Stimulated activated CD4-positive, alpha-beta T cell treated with anti-CD3 and anti-CD28 coated beads, Interleukin-12 subunit alpha, Interleukin-12 subunit beta, amount 100 ng/mL, for 4 hours (primary cell): ENCODE results near the gene NBPF3.
"Not testable (repeated sequence)": the region's sequence is repeated elsewhere in the genome, so short reads cannot be mapped to it uniquely, and the experiment has no call there.

ENCODE experiments used
- DNase-seq: peaks from one replicate; pipeline ENCODE4 v3.0.0-alpha.2; 2020

NBPF3 gene, protein sequence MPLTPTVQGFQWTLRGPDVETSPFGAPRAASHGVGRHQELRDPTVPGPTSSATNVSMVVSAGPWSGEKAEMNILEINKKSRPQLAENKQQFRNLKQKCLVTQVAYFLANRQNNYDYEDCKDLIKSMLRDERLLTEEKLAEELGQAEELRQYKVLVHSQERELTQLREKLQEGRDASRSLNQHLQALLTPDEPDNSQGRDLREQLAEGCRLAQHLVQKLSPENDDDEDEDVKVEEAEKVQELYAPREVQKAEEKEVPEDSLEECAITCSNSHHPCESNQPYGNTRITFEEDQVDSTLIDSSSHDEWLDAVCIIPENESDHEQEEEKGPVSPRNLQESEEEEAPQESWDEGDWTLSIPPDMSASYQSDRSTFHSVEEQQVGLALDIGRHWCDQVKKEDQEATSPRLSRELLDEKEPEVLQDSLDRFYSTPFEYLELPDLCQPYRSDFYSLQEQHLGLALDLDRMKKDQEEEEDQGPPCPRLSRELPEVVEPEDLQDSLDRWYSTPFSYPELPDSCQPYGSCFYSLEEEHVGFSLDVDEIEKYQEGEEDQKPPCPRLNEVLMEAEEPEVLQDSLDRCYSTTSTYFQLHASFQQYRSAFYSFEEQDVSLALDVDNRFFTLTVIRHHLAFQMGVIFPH

DNA sequence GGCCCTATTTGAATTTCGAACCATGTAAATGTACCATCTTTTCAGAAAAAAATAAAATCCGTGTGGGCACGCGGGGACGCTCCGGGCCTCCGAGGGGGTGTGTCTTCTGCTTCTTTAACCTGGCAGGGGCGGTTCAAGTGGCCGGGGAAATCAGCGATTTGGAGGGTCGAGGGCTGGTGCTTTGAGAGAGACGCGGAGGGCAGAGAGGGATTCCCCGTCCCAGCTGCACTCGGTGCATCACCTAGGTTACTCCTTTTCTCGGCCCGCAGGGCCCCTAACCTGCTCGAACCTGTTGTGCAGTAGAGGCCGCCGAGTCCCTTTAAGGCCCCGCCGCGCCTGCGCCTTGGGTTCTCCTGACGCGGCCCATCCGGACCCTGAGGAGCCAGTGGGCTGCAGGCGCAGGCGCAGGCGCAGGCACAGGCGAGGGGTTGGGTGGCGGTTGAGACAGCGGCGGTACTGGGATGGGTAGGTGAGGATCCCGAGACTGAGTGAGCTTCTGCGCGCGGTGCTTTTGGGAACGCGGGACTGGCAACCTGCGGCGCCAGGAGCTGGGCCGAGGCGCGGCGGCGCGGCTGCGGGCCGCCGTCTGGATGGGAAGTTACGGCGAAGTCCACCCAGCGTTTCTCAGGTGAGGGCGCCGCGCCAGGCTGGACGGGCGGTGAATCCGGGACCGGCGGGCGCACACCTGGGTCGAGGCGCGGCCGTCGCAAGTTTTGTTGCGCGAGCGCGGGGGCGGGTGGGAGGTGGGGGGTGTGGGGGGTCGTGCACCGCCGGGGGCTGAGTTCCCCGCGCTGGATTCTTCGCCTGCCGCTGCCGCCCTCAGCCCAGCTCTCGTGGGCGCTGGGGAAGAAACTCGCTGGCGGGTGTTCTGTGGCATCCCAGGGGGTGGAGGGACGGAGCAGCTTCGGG, at the start of gene NBPF3:
Gene NBPF3 (plus strand): TSS at position 417 of the 909 bp plus-strand sequence. CDS start 4,950 bp downstream, outside the sequence.
- DNase-seq, result peak; percentile 86

- DNase-seq, result no peak
These were observed 48.4 kb upstream of the NBPF3 start for GRCh38 chr1:21391497-21391896.

DNA sequence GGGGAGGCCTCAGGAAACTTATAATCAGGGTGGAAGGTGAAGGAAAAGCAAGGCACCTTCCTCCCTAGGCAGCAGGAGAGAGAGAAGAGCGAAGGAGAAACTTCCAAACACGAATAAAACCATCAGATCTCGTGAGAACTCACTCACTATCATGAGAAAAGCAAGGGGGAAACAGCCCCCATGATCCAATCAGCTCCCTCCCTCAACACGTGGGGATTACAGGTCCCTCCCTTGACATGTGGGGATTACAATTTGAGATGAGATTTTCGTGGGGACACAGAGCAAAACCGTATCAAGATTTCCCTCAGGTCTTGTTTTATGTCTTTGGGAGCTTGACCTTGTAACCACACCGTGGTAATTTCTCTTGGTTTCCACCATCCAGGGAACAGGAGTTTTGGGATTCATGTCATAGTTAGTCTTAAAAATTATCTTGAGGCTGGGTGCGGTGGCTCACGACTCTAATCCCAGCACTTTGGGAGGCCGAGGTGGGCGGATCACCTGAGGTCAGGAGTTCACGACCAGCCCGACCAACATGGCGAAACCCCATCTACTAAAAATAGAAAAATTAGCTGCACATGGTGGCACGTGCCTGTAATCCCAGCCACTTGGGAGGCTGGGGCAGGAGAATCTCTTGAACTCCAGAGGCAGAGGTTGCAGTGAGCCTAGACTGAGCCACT, 47.2 kb upstream of the NBPF3 start:
- no peak for DNase-seq

DNA sequence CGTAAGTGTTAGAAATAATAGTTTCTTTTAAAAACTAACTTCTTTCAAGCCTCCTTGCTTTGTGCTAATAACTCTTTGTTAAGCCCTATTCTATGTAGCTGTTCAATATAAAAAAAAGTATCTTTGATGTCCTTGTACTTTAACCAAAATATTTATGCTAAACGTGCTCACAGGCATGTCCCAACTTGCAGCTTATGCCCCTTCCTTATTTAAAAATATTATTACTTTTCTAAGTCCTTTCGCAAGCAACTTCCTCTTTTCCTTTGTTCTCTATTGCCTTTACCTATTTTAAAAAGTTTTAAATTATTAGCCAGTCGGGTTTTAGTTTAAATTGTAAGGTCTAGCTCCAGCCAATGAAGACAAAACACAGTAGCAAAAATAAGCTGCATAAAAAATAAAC, 43.4 kb upstream of the NBPF3 start:
- no peak for DNase-seq

DNA sequence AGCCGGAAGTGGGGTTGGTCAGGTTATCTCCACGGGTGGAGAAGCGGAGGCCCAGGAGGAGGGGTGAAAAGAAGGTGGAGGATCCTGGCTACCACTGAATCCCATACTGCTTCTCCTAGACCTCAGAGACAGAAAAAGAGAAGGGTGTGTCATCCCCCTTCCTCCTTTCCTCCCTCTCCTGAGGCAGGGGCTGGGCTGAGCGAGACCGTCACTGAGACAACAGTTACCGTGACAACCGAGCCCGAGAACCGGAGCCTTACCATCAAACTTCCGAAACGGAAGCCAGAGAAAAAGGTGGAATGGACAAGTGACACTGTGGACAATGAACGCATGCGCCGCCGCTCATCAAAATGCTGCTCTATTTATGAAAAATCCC, 42.1 kb upstream of the NBPF3 start:
- peak; percentile 7 for DNase-seq

- not testable (repeated sequence) for DNase-seq
These were observed 38.1 kb upstream of the NBPF3 start for GRCh38 chr1:21401726-21402346.

GRCh38 chr1:21406659-21407058, 33.3 kb upstream of the NBPF3 start:
- DNase-seq, result no peak

DNA sequence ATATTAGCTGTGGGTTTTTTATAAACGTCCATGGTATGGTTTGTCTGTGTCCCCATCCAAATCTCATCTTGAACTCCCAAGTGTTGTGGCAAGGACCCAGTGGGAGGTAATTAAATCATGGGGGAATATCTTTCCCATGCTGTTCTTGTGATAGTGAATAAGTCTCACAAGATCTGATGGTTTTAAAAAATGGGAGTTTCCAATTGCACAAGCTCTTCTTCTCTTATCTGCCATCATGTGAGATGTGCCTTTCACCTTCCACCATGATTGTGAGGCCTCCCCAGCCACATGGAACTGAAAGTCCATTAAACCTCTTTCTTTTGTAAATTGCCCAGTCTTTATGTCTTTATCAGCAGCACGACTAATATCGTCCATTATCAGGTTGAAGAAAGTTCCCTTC, 30.0 kb upstream of the NBPF3 start:
- not testable (repeated sequence) for DNase-seq

DNA sequence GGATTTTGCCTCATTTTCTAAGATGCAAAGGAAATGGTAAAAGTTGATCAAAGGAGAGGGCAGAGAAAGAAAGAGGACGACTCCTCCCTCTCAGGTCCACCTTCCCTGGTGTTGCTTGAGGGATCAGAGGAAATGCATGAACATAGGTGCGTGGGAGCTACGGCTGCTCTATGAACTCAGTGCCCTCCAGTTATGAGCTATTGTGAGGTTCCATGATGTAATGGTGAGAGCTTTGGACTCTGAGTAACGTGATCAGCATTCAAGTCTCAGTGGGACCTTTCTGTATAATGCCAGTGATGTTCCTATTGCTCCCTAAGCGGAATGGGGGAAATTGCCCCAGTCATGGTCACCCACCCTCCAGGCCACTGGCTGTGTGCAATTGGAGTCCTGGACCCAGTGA, 25.9 kb upstream of the NBPF3 start:
- no peak for DNase-seq

- not testable (repeated sequence) for DNase-seq
These were observed 19.6 kb upstream of the NBPF3 start for GRCh38 chr1:21420378-21420777.

- not testable (repeated sequence) for DNase-seq
These were observed 18.6 kb upstream of the NBPF3 start for GRCh38 chr1:21421307-21421706.

- not testable (repeated sequence) for DNase-seq
These were observed 12.0 kb upstream of the NBPF3 start for GRCh38 chr1:21427798-21428480.

GRCh38 chr1:21428481-21429073, 11.4 kb upstream of the NBPF3 start:
- not testable (repeated sequence) for DNase-seq

GRCh38 chr1:21429210-21429609, 10.7 kb upstream of the NBPF3 start:
- not testable (repeated sequence) for DNase-seq

DNA sequence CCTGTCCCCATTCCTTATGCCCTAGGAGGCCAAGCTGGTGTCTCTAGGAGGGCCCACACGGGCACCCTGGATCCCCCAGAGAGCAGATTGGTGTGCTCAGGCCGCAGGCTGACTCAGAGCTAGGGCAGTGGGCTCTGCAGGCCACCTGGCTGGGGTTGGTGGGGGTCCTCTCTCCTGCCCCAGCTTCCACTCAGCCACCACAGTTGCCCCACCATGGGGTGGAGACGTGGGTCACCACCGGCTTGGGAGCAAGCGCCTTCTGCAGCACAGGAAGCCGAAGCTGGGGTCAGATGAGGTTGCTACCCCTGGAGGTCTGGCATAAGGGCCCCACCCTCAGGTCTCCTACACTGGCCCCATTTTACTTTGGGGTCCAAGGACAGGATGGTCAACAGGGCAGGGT, 9.1 kb upstream of the NBPF3 start:
- not testable (repeated sequence) for DNase-seq

DNA sequence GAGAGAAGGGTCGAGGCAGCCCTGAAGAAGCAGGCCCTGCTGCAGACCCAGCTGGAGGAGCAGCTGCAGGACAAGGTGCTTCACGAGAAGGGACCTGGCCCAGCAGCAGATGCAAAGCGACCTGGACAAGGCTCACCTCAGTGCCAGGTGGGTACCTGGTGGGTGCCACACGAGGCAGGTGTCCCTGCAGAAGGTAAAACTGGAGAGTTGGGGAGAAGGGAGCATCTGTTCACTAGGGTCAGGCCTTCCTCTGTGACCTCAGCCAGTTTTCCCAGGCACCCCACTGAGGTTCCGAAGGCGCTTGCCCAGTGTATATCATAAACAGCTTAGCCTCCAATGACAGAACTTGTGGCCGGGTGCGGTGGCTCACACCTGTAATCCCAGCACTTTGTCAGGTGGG, 5.5 kb upstream of the NBPF3 start:
- DNase-seq, result no peak

- DNase-seq, result no peak
These were observed 4.1 kb upstream of the NBPF3 start for GRCh38 chr1:21435646-21436487.

DNA sequence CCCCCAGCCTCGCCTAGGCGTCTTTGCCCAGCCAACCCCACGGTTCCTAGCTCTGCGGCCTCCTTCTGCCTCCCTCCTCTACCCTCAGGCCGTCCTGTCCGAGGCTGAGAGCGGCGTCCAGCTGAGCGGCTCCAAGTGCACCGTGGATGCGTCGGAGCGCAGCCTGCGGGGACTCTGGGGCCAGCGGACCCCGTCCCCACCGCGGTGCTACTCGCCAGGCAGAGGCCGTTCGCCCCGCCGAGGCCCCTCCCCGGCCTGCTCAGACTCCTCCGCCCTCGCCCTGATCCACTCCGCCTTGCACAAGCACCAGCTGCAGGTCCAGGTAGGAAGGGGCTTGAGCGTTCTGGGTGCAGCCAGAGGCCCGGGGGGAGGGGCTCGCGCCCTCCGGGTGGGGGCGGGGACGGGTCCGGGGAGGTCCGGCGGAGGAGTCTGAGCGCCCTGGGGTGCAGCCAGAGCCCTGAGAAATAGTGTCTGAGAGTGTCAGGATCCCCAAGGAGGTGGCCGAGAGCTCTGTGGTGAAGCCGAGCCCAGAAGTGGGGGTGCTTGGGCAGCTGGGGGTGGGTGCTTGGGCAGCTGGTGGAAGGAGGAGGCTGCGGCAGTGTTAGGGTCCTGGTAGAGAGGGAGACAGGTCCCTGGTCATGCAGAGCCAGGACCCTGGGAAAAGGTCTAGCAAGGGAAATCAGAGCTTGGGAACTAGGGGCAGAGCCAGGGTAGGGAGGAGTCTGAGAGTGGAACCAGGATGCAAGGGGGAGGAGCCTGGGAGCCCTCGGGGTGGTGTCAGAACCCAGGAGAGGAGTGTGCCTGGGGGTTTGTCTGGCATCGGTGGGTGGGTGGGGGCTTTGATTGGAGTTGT, 3.2 kb upstream of the NBPF3 start:
- DNase-seq, result no peak

DNA sequence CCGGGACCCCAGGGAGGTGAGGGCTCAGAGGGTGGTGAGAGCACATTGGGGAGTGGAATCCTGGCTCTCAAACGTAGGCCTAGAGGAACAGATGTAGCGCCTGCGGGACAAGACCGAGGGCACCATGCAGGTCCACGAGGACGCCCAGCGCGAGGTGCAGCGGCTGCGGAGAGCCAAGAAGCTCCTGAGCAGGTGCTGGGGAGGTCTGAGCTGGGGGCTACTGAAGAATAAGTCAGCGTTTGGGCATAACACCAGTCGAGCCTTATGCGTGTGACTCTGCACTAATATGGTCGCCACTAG, 2.6 kb upstream of the NBPF3 start:
- DNase-seq, result no peak
